SK-N-SH treated with all-trans-retinoic acid at 6 μM for 48 hours (cell line): ENCODE results near the gene SLC25A48.

Source experiments
- ATAC-seq: fragments of 200-7000 bp; cut with Tn5 transposase; 3 replicates; pipeline ENCODE4 v1.9.1; 2020; ENCODE audit warnings: mild to moderate bottlenecking, moderate library complexity
- ARNTL ChIP-seq: fragments of 450-650 bp; formaldehyde crosslinking; IDR thresholded peaks from 2 replicates; pipeline ENCODE4 v1.5.0; 2020; ENCODE audit warnings: low read depth, mild to moderate bottlenecking, moderate library complexity, borderline replicate concordance
- BACH2 ChIP-seq: fragments of 250-450 bp; sonication (Bioruptor Pico); IDR thresholded peaks from 2 replicates; pipeline ENCODE4 v1.9.0; 2021; ENCODE audit warnings: mild to moderate bottlenecking, borderline replicate concordance
- CREB5 ChIP-seq: fragments of 250-450 bp; sonication (Bioruptor Pico); IDR thresholded peaks from 2 replicates; pipeline ENCODE4 v1.5.1; 2020; ENCODE audit warnings: low read depth, mild to moderate bottlenecking, moderate library complexity
- CSDC2 ChIP-seq: fragments of 250-450 bp; sonication (Bioruptor Pico); IDR thresholded peaks from 2 replicates; pipeline ENCODE4 v1.5.0; 2020; ENCODE audit warnings: mild to moderate bottlenecking, moderate library complexity
- CSRNP3 ChIP-seq: fragments of 250-450 bp; sonication (Bioruptor Pico); IDR thresholded peaks from 2 replicates; pipeline ENCODE4 v1.5.1; 2021; ENCODE audit warnings: mild to moderate bottlenecking, moderate library complexity
- ESRRG ChIP-seq: fragments of 250-450 bp; sonication (Bioruptor Pico); IDR thresholded peaks from 2 replicates; pipeline ENCODE4 v1.6.1; 2021; ENCODE audit warnings: mild to moderate bottlenecking
- GLIS3 ChIP-seq: fragments of 250-450 bp; sonication (Bioruptor Pico); IDR thresholded peaks from 2 replicates; pipeline ENCODE4 v1.5.0; 2020; ENCODE audit warnings: mild to moderate bottlenecking, moderate library complexity
- ISL1 ChIP-seq: fragments of 250-450 bp; sonication (Bioruptor Pico); IDR thresholded peaks from 2 replicates; pipeline ENCODE4 v2.1.2; 2022; ENCODE audit warnings: mild to moderate bottlenecking, moderate library complexity
- OSR1 ChIP-seq: fragments of 250-450 bp; sonication (Bioruptor Pico); IDR thresholded peaks from 2 replicates; pipeline ENCODE4 v1.8.0; 2022; ENCODE audit warnings: moderate library complexity, mild to moderate bottlenecking, inconsistent platforms
- PATZ1 ChIP-seq: fragments of 250-450 bp; sonication (Bioruptor Pico); IDR thresholded peaks from 2 replicates; pipeline ENCODE4 v1.8.0; 2020; ENCODE audit warnings: mild to moderate bottlenecking, moderate library complexity, borderline replicate concordance
- POU6F1 ChIP-seq: fragments of 250-450 bp; sonication (Bioruptor Pico); IDR thresholded peaks from 2 replicates; pipeline ENCODE4 v1.8.0; 2021; ENCODE audit warnings: low read depth, mild to moderate bottlenecking, moderate library complexity, borderline replicate concordance
- RARB ChIP-seq: fragments of 250-450 bp; sonication (Bioruptor Pico); IDR thresholded peaks from 2 replicates; pipeline ENCODE4 v1.8.0; 2021; ENCODE audit warnings: mild to moderate bottlenecking, moderate library complexity
- SNAI2 ChIP-seq: fragments of 250-450 bp; sonication (Bioruptor Pico); IDR thresholded peaks from 2 replicates; pipeline ENCODE4 v1.5.0; 2020; ENCODE audit warnings: mild to moderate bottlenecking, moderate library complexity
- TOX ChIP-seq: fragments of 250-450 bp; sonication (Bioruptor Pico); IDR thresholded peaks from 2 replicates; pipeline ENCODE4 v1.8.0; 2021; ENCODE audit warnings: mild to moderate bottlenecking, moderate library complexity, borderline replicate concordance
- TSHZ2 ChIP-seq: fragments of 250-450 bp; sonication (Bioruptor Pico); IDR thresholded peaks from 2 replicates; pipeline ENCODE4 v1.5.0; 2020; ENCODE audit warnings: mild to moderate bottlenecking, moderate library complexity
- ZFP3 ChIP-seq: fragments of 250-450 bp; sonication (Bioruptor Pico); IDR thresholded peaks from 2 replicates; pipeline ENCODE4 v1.5.0; 2020; ENCODE audit warnings: mild to moderate bottlenecking, moderate library complexity
- ZFP30 ChIP-seq: fragments of 450-650 bp; formaldehyde crosslinking; IDR thresholded peaks from 2 replicates; pipeline ENCODE4 v1.5.0; 2022; ENCODE audit warnings: mild to moderate bottlenecking, moderate library complexity
- ZNF8 ChIP-seq: fragments of 450-650 bp; formaldehyde crosslinking; IDR thresholded peaks from 2 replicates; pipeline ENCODE4 v1.5.0; 2020; ENCODE audit warnings: mild to moderate bottlenecking, moderate library complexity

Gene SLC25A48

GRCh38 chr5:135824541-135825041, 9.9 kb upstream of the SLC25A48 start (continued):
- no peak for TF ChIP-seq PATZ1 (CRISPR knock-in tag)
- no peak for TF ChIP-seq RARB

GRCh38 chr5:135825373-135826220, 8.9 kb upstream of the SLC25A48 start:
- no peak for TF ChIP-seq RARB
- TF ChIP-seq BACH2, result no peak
- no peak for TF ChIP-seq CSDC2
- TF ChIP-seq TOX (CRISPR knock-in tag), result no peak
- no peak for TF ChIP-seq CREB5 (CRISPR knock-in tag)
- TF ChIP-seq ZFP30 (CRISPR knock-in tag), result no peak
- TF ChIP-seq OSR1 (CRISPR knock-in tag), result no peak
- TF ChIP-seq ESRRG, result no peak
- TF ChIP-seq ARNTL (CRISPR knock-in tag), result no peak
- no peak for TF ChIP-seq TSHZ2
- no peak for TF ChIP-seq SNAI2 (CRISPR knock-in tag)
- TF ChIP-seq ZFP3 (CRISPR knock-in tag), result no peak
- ATAC-seq, result no peak

GRCh38 chr5:135826221-135826525, 8.3 kb upstream of the SLC25A48 start:
- ATAC-seq, result no peak
- no peak for TF ChIP-seq ISL1 (CRISPR knock-in tag)
- TF ChIP-seq ESRRG, result no peak
- TF ChIP-seq POU6F1, result no peak
- no peak for TF ChIP-seq ZNF8 (CRISPR knock-in tag)
- no peak for TF ChIP-seq CSDC2
- TF ChIP-seq ZFP30 (CRISPR knock-in tag), result no peak
- TF ChIP-seq ARNTL (CRISPR knock-in tag), result no peak
- no peak for TF ChIP-seq GLIS3
- TF ChIP-seq CSRNP3 (CRISPR knock-in tag), result no peak
- no peak for TF ChIP-seq PATZ1 (CRISPR knock-in tag)
- TF ChIP-seq, all 23 proteins: peak for 0
